NCI-H2171 (cell line): Measurements from ENCODE around the gene TRIM44.
"Not testable (repeated sequence)": the region's sequence is repeated elsewhere in the genome, so short reads cannot be mapped to it uniquely, and the experiment has no call there.

Experiments
- DNase-seq: peaks from one replicate; lab custom pipeline; 2025; lab: John Stamatoyannopoulos, UW

TRIM44 gene

DNA sequence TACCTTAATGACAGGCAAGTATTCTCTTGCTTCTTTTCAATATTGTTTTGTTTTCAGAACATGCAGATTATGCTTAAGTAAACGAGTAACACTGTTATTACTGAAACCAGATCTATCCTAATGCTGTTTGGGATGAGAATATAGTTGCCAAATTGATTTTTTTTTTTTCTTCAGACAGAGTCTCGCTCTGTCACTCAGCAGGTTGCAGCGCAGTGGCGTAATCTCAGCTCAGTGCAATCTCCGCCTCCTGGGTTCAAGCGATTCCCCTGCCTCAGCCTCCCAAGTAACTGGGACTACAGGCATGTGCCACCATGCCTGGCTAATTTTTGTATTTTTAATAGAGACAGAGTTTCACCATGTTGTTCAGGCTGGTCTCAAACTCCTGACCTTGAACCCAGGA lies 91.0 kb downstream of the TRIM44 start:
- not testable (repeated sequence) for DNase-seq

DNA sequence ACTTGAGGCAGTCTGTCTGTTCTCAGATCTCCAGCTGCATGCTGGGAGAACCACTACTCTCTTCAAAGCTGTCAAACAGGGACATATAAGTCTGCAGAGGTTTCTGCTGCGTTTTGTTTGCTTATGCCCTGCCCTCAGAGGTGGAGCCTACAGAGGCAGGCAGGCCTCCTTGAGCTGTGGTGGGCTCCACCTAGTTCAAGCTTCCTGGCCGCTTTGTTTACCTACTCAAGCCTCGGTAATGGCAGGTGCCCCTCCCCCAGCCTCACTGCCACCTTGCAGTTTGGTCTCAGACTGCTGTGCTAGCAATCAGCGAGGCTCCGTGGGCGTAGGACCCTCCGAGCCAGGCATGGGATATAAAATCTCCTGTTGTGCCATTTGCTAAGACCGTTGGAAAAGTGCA lies 97.4 kb downstream of the TRIM44 start:
- DNase-seq, result not testable (repeated sequence)

- no peak for DNase-seq
Observed at GRCh38 chr11:35761899-35762298, 99.3 kb downstream of the TRIM44 start.

- DNase-seq, result no peak
Observed at GRCh38 chr11:35763301-35763700, 100.7 kb downstream of the TRIM44 start.

GRCh38 chr11:35763765-35764164 lies 101.2 kb downstream of the TRIM44 start:
- DNase-seq, result no peak

GRCh38 chr11:35764417-35764816 lies 101.8 kb downstream of the TRIM44 start:
- no peak for DNase-seq

GRCh38 chr11:35765211-35765610 lies 102.6 kb downstream of the TRIM44 start:
- no peak for DNase-seq

DNA sequence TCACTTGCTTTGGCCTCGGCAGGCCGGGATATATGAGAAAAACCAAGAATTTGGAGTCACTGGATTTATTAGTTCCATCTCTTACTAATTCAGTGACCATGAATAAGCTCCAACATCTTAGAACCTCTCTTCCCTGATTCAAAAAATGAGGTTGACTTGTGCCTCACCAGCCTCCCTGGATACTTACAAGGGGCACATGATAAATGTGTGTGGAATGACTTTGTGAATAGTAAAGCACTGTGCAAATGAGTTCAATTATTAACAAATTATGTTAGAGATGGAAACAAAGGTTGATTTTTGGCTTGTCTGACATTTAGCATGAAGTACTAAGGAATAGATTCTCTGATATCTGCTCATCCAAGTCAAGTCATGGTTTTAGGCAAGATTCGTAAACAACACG lies 104.1 kb downstream of the TRIM44 start:
- no peak for DNase-seq

DNA sequence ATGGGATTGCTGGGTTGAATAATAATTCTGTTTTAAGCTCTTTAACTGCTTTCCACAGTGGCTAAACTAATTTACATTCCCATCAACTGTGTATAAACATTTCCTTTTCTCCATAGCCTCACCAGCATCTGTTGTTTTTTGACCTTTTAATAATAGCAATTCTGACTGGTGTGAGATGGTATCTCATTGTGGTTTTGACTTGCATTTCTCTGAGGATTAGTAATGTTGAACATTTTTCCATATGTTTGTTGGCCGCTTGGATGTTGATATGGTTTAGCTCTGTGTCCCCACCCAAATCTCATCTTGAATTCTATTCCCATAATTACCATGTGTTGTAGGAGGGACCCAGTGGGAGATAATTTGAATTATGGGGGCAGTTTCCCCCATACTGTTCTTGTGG lies 107.8 kb downstream of the TRIM44 start:
- DNase-seq, result not testable (repeated sequence)

- DNase-seq, result no peak
Observed at GRCh38 chr11:35771722-35772121, 109.1 kb downstream of the TRIM44 start.

DNA sequence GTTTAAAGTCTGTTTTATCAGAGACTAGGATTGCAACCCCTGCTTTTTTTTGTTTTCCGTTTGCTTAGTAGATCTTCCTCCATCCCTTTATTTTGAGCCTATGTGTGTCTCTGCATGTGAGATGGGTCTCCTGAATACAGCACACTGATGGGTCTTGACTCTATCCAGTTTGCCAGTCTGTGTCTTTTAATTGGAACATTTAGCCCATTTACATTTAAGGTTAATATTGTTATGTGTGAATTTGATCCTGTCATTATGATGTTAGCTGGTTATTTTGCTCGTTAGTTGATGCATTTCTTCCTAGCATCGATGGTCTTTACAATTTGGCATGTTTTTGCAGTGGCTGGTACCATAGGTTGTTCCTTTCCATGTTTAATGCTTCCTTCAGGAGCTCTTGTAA lies 114.7 kb downstream of the TRIM44 start:
- not testable (repeated sequence) for DNase-seq

DNA sequence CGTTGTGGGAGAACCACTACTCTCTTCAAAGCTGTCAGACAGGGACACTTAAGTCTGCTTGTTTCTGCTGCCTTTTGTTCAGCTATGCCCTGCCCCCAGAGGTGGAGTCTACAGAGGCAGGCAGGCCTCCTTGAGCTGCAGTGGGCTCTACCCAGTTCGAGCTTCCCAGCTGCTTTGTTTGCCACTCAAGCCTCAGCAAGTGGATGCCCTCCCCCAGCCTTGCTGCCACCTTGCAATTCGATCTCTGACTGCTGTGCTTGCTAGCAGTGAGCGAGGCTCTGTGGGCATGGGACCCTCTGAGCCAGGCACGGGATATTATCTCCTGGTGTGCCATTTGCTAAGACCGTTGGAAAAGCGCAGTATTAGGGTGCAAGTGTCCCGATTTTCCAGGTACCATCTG lies 116.4 kb downstream of the TRIM44 start:
- not testable (repeated sequence) for DNase-seq

DNA sequence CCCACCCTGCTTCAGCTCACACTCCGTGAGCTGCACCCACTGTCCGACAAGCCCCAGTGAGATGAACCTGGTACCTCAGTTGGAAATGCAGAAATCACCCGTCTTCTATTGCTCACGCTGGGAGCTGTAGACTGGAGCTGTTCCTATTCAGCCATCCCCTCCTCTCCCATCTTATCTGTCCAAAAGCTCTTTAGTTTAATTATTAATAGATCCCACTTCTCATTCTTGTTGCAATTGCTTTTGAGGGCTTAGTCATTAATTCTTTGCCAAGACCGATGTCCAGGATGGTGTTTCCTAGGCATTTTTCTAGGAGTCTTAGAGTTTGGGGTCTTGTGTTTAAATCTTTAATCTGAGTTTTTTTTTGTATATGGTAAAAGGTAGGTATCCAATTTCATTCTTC lies 116.8 kb downstream of the TRIM44 start:
- no peak for DNase-seq

GRCh38 chr11:35780951-35781860 lies 118.6 kb downstream of the TRIM44 start:
- no peak for DNase-seq

GRCh38 chr11:35781861-35782470 lies 119.4 kb downstream of the TRIM44 start:
- no peak for DNase-seq

DNA sequence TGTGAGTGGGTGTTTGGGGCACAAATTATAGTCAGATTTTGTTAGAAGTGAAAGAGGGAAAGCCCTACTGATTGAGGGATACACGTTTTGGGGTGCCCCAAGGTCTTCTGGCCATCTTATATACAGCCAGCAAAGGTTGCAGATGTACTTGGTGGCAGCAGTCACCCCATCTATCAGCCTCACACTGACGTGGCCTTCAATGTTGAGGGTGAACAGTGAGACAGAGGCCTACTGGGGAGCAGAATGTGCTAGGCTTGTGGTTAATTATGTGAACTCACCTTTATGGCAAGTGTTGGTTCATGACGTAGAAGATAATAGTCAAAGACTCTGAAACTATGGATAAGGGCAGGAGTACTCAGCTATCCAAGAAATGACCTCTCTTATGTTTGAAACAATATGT lies 121.2 kb downstream of the TRIM44 start:
- DNase-seq, result no peak

GRCh38 chr11:35784699-35785098 lies 122.1 kb downstream of the TRIM44 start:
- DNase-seq, result no peak

- no peak for DNase-seq
Observed at GRCh38 chr11:35785287-35786167, 123.0 kb downstream of the TRIM44 start.

GRCh38 chr11:35786188-35786587 lies 123.6 kb downstream of the TRIM44 start:
- DNase-seq, result no peak

DNA sequence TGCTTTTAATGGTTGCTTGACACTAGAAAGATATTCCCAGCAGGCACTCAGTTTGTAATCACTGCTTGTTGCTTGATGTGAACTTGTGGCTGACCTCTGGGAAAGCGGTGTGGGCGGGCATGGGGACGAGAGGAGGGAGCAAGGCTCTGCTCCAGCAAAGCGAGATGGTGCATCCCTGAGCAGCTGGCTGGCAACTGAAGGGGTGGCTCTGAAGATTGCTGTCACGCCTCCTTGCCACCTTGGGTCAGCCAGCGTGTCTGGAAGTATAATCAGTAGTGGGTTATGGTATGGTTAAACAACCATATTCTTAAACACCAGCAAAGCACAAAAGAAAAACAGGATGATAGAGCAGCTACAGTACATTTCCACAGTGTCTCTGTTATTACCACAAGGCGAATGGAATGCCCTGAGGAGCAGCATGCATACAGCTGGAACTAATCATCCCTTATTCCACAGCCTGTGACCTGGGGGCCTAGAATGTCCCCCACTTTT lies 124.5 kb downstream of the TRIM44 start:
- DNase-seq, result no peak

DNA sequence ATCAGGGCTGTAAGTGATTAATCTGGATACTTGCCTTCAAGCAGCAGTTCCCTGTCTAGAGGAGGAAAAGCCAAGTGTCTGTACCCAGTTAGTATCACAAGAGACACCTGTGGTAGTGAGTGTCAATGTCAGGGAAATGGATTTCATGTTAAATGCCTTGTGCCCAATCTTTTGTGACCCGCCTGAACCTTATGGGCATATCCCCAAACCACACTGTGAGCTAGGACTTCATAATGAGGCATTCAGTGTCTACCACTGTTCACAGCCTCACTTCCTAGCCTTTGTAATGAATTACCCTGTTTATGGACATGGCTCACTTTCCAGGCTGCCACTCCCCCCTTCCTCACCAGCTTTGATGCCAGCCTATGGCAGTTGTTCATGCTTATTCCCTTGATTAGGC lies 125.1 kb downstream of the TRIM44 start:
- no peak for DNase-seq
